OCI-LY7 (cell line): ENCODE data around the gene ZCCHC3. TPM values are rescaled to one million over a fixed set of nuclear protein-coding genes. Genes with fewer than 3 reads are reported as not detected.

Experiments
- Bru-seq: library from RNA; stranded (reverse); fragments of 400-500 nt; gene quantifications from one replicate; lab custom pipeline; 2021; lab: Mats Ljungman, UMichigan
- BruChase-seq, 2 experiments: library from RNA; stranded (reverse); fragments of 400-500 nt; gene quantifications; one replicate each; lab custom pipeline; 2021; lab: Mats Ljungman, UMichigan
- BruUV-seq: library from RNA; stranded (reverse); fragments of 400-500 nt; replicated peaks from 2 replicates; lab custom pipeline; 2021; lab: Mats Ljungman, UMichigan
- CTCF ChIA-PET: fragments of 300-600 bp; sonication (Branson Sonifier 250); formaldehyde crosslinking; loops from one replicate; lab custom pipeline; 2022; ENCODE audit warnings: antibody characterized with exemption; ENCODE audit not compliant: unreplicated experiment; lab: Charles Lee
- POLR2A ChIA-PET: fragments of 300-600 bp; sonication (Branson Sonifier 250); formaldehyde crosslinking; loops from one replicate; lab custom pipeline; 2022; ENCODE audit warnings: antibody characterized with exemption; lab: Charles Lee
- DNase-seq: peaks from one replicate; pipeline ENCODE4 v3.0.0-alpha.2; 2015; ENCODE audit warnings: low spot score
- H2AFZ ChIP-seq: fragments of 200-600 bp; sonication (generic), shearing (Covaris generic); 2 replicates; pipeline ENCODE4 v1.6.1; 2014; ENCODE audit warnings: mild to moderate bottlenecking, antibody characterized with exemption, low read length, moderate library complexity
- H3K27ac ChIP-seq: fragments of 200-600 bp; sonication (generic); 2 replicates; pipeline ENCODE4 v1.5.1; 2014; ENCODE audit warnings: mixed run types, low read depth, mild to moderate bottlenecking, moderate library complexity, low read length, inconsistent platforms; ENCODE audit not compliant: poor library complexity, severe bottlenecking
- H3K36me3 ChIP-seq: fragments of 200-600 bp; sonication (generic); 2 replicates; pipeline ENCODE4 v1.6.1; 2014; ENCODE audit warnings: mild to moderate bottlenecking, antibody characterized with exemption, low read length, moderate library complexity, mixed read lengths; ENCODE audit not compliant: insufficient read depth
- H3K4me1 ChIP-seq: fragments of 200-600 bp; sonication (generic); 2 replicates; pipeline ENCODE4 v1.5.1; 2014; ENCODE audit warnings: mild to moderate bottlenecking, low read length; ENCODE audit not compliant: insufficient read depth, poor library complexity, severe bottlenecking
- H3K4me2 ChIP-seq: fragments of 200-600 bp; sonication (generic); 2 replicates; pipeline ENCODE4 v1.6.1; 2014; ENCODE audit warnings: mild to moderate bottlenecking, low read length
- H3K4me3 ChIP-seq: fragments of 200-600 bp; sonication (generic); 2 replicates; pipeline ENCODE4 v1.5.1; 2014; ENCODE audit warnings: mild to moderate bottlenecking, low read depth, low read length; ENCODE audit not compliant: poor library complexity, severe bottlenecking
- H3K79me2 ChIP-seq: fragments of 200-600 bp; sonication (generic); 2 replicates; pipeline ENCODE4 v1.6.1; 2016; ENCODE audit warnings: low read depth, mild to moderate bottlenecking, low read length, moderate library complexity, mixed read lengths; ENCODE audit not compliant: insufficient read depth
- H3K9me2 ChIP-seq: fragments of 200-600 bp; sonication (generic); 2 replicates; pipeline ENCODE4 v1.6.1; 2016; ENCODE audit warnings: mild to moderate bottlenecking, low read length, mixed read lengths; ENCODE audit not compliant: insufficient read depth
- H3K9me3 ChIP-seq: fragments of 200-600 bp; sonication (generic); 2 replicates; pipeline ENCODE4 v1.6.1; 2014; ENCODE audit warnings: mild to moderate bottlenecking, mixed run types, low read length, mixed read lengths
- H4K20me1 ChIP-seq: fragments of 200-600 bp; sonication (generic); 2 replicates; pipeline ENCODE4 v1.6.1; 2014; ENCODE audit warnings: mild to moderate bottlenecking, antibody characterized with exemption, low read length, moderate library complexity, mixed read lengths; ENCODE audit not compliant: insufficient read depth
- CTCF ChIP-seq: fragments of 200-600 bp; sonication (generic); conservative IDR thresholded peaks from 2 replicates; pipeline ENCODE4 v1.5.1; 2014; ENCODE audit warnings: mild to moderate bottlenecking, antibody characterized with exemption, low read length, moderate library complexity, mixed read lengths
- EZH2phosphoT487 ChIP-seq: fragments of 200-600 bp; sonication (generic); IDR thresholded peaks from 2 replicates; pipeline ENCODE4 v1.6.1; 2018; ENCODE audit warnings: low read depth, borderline replicate concordance, mild to moderate bottlenecking, mixed run types, antibody characterized with exemption, low read length, moderate library complexity, mixed read lengths
- intact Hi-C: fragments of 100-400 bp; cut with micrococcal nuclease; formaldehyde crosslinking; loops from one replicate; pipeline ENCODE4 v1.10.0; 2022; ENCODE audit not compliant: unreplicated experiment
- long read RNA-seq: library from polyadenylated mRNA; stranded (forward); transcript quantifications from one replicate; pipeline ENCODE4 v2.0.0, GENCODE V29; 2022
- total RNA-seq, 2 experiments: library from RNA; depleted of rRNA in 1 of 2; stranded (reverse); fragments of >200 nt in 1 of 2; shearing (Covaris generic) in 1 of 2; gene quantifications; 2 replicates each; pipeline ENCODE4 v1.2.3, GENCODE V29; 2014 to 2022

Gene ZCCHC3, protein sequence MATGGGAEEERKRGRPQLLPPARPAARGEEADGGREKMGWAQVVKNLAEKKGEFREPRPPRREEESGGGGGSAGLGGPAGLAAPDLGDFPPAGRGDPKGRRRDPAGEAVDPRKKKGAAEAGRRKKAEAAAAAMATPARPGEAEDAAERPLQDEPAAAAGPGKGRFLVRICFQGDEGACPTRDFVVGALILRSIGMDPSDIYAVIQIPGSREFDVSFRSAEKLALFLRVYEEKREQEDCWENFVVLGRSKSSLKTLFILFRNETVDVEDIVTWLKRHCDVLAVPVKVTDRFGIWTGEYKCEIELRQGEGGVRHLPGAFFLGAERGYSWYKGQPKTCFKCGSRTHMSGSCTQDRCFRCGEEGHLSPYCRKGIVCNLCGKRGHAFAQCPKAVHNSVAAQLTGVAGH
- total RNA-seq (2014; rRNA removed; shearing (Covaris generic)): 39.8 and 45.3 TPM in 2 replicates
- total RNA-seq (2022): 34.8 and 35.6 TPM in 2 replicates
- percentile 87 among the genes with signal in this experiment for Bru-seq, nascent RNA
- BruChase-seq, experiment 1, labeled RNA remaining after a 6-hour chase: percentile 87 among the genes with signal in this experiment
- percentile 98 among the genes with signal in this experiment for BruChase-seq, experiment 2, labeled RNA remaining after a 2-hour chase
- long read RNA-seq, transcript ZCCHC3-201 (1 exons, 3,354 nt): major isoform, 274 of 274 reads
- long read RNA-seq, partial matches to known transcripts: 0 of 274 reads
- long read RNA-seq, other reads (novel, unspliced or antisense): 0 of 274 reads

DNA sequence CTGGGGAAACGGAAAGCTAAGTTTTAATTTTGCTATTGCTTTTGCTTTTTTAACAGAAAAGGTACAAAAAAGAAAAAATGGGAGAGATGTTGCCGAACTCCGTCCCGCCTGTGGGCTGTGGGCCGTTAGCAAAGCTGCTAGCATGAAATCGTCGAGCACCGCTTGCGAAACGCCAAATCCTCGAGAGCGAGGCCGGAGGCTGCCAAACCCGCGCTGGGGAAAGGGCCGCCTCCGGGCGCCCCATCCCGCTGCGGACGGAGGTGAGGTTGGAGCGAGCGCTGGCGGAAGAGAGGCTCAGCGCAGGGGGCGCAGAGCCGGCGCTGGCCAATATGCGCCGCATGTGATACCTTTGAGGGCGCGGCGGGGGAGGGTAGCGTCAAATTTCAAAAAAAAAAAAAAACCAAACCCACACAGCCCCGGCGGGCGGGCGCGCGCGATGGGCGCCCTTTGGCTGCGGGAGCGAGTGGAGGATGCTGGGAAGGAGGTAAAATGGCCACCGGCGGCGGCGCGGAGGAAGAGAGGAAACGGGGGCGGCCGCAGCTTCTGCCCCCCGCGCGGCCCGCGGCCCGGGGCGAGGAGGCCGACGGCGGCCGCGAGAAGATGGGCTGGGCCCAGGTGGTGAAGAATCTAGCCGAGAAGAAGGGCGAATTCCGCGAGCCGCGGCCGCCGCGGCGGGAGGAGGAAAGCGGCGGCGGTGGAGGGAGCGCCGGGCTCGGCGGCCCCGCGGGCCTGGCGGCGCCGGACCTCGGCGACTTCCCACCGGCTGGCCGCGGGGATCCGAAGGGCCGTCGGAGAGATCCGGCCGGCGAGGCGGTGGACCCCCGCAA is at the start of gene ZCCHC3:
Gene ZCCHC3, plus strand, starts transcription at position 473 of the 827 bp plus-strand sequence. Its CDS starts 17 bp downstream, at position 490.
- peak within 1 kb of the TSS; percentile 75 for H2AFZ ChIP-seq
- H3K4me2 ChIP-seq: peak within 1 kb of the TSS; percentile 78
- H3K9me3 ChIP-seq: no peaks in the 10 kb centered on the region
- DNase-seq: peak; percentile 95
- peak; percentile 23; the same call in 1 of the 2 replicates for TF ChIP-seq CTCF
- no peak for TF ChIP-seq EZH2phosphoT487
- H3K4me3 ChIP-seq: peak within 1 kb of the TSS; percentile 80
- peaks cover 16% of the 10 kb centered on the region for H3K36me3 ChIP-seq
- BruUV-seq: TSS peak; percentile 84
- ChIA-PET POLR2A (interaction anchor here (1.2 to 2.4 kb wide), 2 partner anchors 13 to 27 kb away, joined by 6 to 10 read pairs; partner anchors contain the start of gene SOX12), CTCF (no interaction called here)
- no peaks in the 10 kb centered on the region for H3K9me2 ChIP-seq
- H4K20me1 ChIP-seq: peaks cover 20% of the 10 kb centered on the region; the same call in 1 of the 2 replicates
- peaks cover 31% of the 10 kb centered on the region for H3K4me1 ChIP-seq
- peaks cover 34% of the 10 kb centered on the region for H3K79me2 ChIP-seq
- intact Hi-C loops: loop anchor here (1.0 kb wide), 1 partner anchor 28 kb away; the partner anchor contains the start of gene SOX12
- H3K27ac ChIP-seq: peak within 1 kb of the TSS; percentile 70

- ChIA-PET POLR2A (no interaction called here), CTCF (no interaction called here)
- Histone ChIP-seq H3K79me2 (no peaks in the 10 kb centered on the region), H3K4me1 (no peaks in the 10 kb centered on the region), H3K9me2 (no peaks in the 10 kb centered on the region), H2AFZ (no peak overlapping the region), H3K36me3 (no peaks in the 10 kb centered on the region), H3K9me3 (no peaks in the 10 kb centered on the region), H3K27ac (no peak overlapping the region), H4K20me1 (no peaks in the 10 kb centered on the region), H3K4me3 (no peak overlapping the region), H3K4me2 (no peak overlapping the region)
- no TSS peak for BruUV-seq
- intact Hi-C loops: no loop called here
- no peak for DNase-seq
- no peak for TF ChIP-seq CTCF
- TF ChIP-seq EZH2phosphoT487: no peak
These were observed 46.0 kb upstream of the ZCCHC3 start for GRCh38 chr20:251354-251753.
